GM18519 (cell line): ENCODE data around the gene CEP164.

ENCODE experiments used
- ATAC-seq: cut with Tn5 transposase; IDR thresholded peaks from one replicate; pipeline ENCODE4 v1.9.1; 2021; ENCODE audit warnings: mild to moderate bottlenecking, moderate library complexity; ENCODE audit not compliant: unreplicated experiment, low FRiP score

Gene CEP164

GRCh38 chr11:117356126-117356890 is 28.7 kb downstream of the CEP164 start:
- no peak for ATAC-seq

GRCh38 chr11:117361432-117361831 is 33.8 kb downstream of the CEP164 start:
- ATAC-seq, result no peak

DNA sequence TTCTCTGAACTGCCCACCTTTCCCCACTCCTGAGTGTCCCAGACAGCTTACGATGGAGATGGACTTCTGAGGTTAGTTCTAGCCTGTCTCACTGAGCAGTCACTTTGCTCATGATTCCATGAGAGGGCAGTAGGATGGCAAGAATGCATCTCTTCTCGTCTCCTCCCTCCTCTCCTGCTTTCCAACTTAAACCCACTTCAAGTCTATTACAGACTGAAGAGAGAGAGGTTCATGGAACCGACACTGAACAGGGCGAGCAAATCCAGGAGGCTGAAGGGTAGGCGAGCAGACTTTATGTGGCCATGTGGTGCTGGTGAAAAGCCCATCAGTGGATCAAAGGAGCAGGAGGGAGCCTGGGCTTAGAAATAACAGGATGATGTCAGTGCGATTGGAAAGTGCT is 38.6 kb downstream of the CEP164 start:
- ATAC-seq, result no peak

- no peak for ATAC-seq
Measured at GRCh38 chr11:117366875-117367274, 39.2 kb downstream of the CEP164 start.

DNA sequence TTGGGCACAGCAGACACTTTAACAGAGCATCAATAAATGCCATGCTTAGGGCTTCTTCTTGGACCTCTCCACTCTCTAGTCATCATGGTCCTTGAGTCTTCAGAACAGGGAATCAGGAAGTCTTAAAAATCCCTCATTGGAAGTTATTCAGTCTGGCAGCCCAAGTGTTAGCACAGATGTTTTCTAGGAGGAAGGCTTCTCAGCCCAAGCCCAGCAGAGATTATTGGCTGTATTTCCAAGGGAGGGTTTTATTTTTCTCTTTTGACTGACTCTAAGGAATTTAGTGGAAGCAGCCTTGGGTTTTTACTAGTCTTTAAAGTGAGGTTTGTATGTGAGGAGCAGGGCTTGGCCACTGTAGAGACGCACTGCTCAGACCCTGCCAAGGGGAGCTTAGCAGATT is 41.9 kb downstream of the CEP164 start:
- ATAC-seq, result no peak

- ATAC-seq, result no peak
Measured at GRCh38 chr11:117371453-117371852, 43.8 kb downstream of the CEP164 start.

GRCh38 chr11:117374316-117375055 is 46.8 kb downstream of the CEP164 start:
- ATAC-seq, result no peak

- no peak for ATAC-seq
Measured at GRCh38 chr11:117375960-117376359, 48.3 kb downstream of the CEP164 start.

GRCh38 chr11:117376517-117376916 is 48.9 kb downstream of the CEP164 start:
- no peak for ATAC-seq

GRCh38 chr11:117378976-117379865 is 51.6 kb downstream of the CEP164 start:
- ATAC-seq, result no peak

DNA sequence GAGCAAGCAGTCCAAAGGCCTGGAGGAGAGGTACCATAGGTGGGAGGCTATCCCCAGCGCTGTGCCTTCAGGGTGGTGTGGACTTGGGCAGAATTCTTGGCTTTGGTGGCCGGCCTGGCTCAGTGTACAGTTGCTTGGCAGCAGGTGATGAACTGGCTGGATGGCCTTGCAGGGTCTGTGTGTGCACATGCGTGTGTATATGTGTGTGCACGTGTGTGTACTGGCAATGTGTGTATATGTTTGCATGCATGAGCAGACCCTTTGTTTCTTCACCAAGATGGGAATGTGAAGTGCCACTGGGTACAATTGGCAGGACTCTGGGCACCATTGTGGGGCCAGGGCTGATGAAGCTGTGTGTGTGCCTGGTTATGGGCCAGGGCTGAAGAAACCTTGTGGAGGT is 53.0 kb downstream of the CEP164 start:
- no peak for ATAC-seq

DNA sequence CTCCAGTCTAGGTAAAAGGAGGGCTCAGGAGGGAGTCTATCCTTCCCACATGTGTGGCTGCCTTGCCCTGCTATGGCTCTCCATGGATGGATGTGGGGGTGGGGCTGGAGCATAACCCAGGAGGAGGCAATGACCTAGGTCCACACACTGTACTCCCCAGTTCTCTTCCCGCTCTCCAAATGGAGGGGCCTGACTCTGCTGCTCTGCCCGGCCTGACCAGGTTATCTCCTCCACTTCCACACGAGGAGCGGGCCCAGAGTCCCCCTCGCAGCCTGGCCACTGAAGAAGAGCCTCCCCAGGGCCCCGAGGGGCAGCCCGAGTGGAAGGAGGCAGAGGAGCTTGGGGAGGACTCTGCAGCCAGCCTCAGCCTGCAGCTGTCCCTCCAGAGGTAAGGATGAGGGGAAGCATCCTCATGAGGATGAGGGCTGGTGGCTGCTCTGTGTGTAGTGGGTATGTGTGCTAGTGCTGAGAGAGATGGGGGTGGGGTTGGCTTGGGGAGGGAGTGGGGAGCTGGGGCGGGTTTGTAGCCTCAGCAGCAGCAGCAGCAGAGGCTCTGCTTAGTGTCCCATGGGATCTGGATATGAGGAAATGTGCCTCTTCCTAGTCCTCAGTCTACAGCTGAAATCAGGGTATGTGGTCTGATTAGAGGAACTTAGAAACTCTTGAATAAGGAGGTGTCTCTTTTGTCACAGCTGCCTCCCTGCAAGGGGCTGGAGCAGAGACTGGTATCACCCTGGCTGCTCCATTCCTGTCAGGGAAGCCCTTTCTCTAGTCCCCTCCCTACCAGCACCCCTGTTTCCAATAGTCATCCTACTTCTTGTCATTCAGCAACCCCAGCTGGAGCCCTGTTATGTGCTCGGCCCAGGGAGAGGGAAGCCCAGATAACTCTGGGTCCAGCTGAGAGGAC is 54.1 kb downstream of the CEP164 start:
- ATAC-seq, result no peak

DNA sequence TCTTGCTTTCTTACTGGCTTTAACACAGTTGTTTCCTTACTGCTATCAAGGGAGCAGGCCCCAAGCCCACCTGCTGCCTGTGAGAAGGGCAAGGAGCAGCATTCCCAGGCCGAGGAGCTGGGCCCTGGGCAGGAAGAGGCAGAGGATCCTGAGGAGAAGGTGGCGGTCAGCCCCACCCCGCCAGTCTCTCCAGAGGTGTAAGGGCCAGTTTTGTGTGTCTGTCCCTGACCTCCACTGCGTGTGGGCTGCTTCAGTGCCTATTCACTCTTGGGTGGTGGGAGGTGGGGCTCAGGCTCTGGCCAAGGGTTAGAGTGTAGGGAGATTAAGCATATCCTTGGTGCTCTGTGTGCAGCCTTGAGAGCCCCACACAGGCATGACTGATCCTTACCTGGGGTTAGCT is 55.1 kb downstream of the CEP164 start:
- ATAC-seq, result no peak

DNA sequence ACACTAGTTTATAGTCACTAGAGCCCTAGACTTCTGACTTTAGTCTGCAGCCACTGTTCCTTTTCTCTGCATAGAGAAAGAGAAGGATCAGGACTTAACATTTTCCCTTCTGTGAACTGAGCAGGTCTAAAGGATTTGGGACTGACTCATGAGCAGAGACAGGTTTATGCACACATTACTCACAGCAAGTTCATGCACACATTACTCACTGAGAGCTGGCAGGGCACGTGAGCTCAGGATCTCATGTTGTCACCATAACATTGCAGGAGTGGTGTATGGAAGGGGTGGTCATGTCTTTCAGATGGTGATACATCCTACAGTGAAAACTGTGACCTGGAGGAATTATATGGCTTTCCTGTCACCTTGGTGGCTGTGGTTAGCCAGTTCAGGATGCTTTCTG is 56.4 kb downstream of the CEP164 start:
- ATAC-seq, result no peak

- ATAC-seq, result no peak
Measured at GRCh38 chr11:117385471-117385870, 57.8 kb downstream of the CEP164 start.

DNA sequence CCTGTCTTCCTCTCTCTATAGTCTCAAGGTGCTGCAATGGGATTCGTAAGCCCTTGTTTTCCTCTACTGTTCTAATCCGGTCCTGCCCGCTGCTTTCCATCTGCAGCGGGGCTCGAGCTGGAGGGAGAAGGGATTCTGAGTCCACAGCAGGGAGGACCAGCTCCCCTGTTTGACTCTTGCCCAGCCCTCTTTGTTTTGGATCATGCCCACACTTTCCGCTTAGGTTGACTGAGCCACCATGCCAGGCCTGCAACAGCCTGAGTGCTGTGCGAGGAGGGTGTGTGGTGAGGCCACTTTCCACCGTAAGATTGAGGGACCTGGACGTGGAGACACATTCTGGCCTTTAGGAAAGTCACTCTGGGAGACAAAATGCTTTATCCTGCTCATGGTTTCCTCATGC is 58.3 kb downstream of the CEP164 start:
- ATAC-seq, result no peak

- no peak for ATAC-seq
Measured at GRCh38 chr11:117387992-117388755, 60.5 kb downstream of the CEP164 start.

DNA sequence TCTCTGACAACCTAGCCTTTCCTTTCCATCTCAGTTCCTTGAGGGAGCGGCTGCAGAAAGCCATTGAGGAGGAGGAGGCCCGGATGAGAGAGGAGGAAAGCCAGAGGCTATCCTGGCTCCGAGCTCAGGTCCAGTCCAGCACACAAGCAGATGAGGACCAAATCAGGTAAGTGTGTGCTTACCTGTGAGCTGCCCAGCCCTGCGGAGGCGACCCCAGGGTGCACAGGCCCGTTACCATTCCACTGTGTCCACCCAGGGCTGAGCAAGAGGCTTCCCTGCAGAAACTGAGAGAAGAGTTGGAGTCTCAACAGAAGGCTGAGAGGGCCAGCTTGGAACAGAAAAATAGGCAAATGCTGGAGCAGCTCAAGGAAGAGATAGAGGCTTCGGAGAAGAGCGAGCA is 63.1 kb downstream of the CEP164 start:
- no peak for ATAC-seq

DNA sequence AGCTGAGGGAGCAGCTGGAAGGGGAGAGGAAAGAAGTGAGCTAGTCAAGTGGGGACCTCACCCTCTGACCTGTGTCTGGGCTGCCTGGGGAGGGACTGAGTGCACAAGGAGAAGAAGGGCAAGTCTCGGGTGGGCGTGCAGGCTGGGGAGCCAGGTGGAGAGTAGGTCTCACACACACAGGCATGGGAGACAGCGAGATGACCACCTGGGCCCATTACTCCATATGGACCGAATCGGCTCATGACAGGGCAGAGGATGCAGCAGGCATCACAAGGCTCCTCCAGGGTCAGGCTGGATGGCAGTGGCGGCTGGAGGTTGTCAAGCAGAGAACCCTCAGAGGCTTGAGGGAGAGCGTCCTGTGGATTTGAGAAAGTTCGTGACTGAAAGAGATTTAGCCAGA is 63.5 kb downstream of the CEP164 start:
- no peak for ATAC-seq
